Stimulated activated naive CD4-positive, alpha-beta T cell (primary cell): Measurements from ENCODE around the gene GNL3.
"Not testable (repeated sequence)": the region's sequence is repeated elsewhere in the genome, so short reads cannot be mapped to it uniquely, and the experiment has no call there.

Experiments used
- DNase-seq, 6 experiments: peaks; one replicate each; lab custom pipeline; 2025; lab: John Stamatoyannopoulos, UW

GNL3 gene

DNA sequence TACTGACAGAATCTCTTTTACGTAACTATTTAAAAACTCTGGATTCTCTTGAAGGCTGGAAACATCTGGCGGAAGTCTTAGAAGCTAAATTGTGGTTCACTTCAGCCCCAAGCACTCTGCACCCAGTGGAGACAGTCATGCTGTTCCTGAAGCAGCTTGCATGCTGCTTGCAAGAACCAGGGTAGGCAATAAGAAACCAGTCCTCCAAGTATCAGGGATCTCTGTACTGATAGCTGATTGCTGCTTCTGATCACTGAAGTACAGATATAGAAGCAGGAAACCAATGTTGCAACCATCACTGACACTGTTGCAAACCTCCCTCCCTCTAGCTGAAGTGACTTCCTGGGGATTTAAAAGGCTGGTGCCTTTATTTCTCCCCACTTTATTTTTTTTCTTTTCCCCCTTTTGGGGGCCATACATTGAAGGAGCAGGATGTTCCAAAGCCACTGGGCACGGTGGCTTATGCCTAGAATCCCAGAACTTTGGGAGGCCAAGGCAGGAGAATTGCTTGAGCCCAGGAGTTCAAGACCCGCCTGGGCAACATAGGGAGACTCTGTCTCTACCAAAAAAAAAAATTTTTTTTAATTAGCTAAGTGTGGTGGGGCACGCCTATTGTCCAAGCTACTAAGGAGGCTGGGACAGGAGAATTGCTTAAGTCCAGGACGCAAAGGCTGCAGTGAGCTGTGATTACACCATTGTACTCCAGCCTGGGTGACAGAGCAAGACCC is 35.3 kb downstream of the GNL3 start:
- peak in 4 of 6 experiments; percentile 23 to 62 (median 49) for DNase-seq

GRCh38 chr3:52721730-52722008 is 35.8 kb downstream of the GNL3 start:
- DNase-seq: no peak

DNA sequence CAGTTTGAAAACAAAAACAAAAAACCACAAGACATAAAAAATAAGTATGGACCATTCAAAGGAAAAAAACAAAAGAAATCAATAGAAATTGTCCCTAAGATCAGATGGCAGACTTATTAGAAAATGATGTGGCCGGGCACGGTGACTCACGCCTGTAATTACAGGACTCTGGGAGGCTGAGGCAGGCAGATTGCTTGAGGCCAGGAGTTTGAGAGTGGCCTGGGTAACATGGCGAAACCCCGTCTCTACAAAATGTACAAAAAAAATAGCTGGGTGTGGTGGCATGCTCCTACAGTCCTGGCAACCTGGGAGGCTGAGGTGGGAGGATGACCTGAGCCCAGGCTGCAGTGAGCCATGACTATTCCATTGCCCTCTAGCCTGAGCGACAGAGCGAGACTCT is 36.7 kb downstream of the GNL3 start:
- no peak for DNase-seq

DNA sequence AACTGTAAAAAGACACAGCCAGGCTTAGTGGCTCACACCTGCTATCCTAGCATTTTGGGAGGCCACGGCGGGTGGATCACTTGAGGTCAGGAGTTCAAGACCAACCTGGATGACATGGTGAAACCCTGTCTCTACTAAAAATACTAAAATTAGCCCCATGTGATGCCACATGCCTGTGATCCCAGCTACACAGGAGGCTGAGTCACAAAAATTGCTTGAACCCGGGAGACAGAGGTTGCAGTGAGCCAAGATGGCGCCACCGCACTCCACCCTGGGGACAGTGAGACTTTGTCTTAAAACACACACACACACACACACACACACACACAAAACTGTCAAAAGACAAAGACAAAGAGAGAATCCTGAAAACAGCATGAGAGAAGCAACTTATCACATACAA is 38.1 kb downstream of the GNL3 start:
- no peak for DNase-seq

GRCh38 chr3:52724511-52724910 is 38.7 kb downstream of the GNL3 start:
- no peak for DNase-seq

GRCh38 chr3:52728753-52729152 is 42.9 kb downstream of the GNL3 start:
- DNase-seq: not testable (repeated sequence)

DNA sequence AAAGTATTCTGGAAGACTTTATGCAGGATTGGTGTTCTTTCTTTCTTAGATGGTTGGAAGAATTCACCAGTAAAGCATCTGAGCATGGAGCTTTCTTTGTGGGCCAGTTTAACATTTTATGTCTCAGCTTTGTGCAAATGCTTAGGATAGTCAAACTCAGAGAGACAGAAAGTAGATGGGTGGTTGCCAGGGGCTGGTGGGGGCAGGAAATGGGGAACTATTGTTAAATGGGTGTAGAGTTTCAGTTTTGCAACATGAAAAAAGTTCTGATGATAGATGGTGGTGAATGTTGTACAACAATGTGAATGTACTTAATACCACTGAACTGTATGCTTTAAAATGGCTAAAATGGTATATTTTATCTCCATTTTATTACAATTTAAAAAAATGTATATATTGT is 44.8 kb downstream of the GNL3 start:
- DNase-seq: no peak

DNA sequence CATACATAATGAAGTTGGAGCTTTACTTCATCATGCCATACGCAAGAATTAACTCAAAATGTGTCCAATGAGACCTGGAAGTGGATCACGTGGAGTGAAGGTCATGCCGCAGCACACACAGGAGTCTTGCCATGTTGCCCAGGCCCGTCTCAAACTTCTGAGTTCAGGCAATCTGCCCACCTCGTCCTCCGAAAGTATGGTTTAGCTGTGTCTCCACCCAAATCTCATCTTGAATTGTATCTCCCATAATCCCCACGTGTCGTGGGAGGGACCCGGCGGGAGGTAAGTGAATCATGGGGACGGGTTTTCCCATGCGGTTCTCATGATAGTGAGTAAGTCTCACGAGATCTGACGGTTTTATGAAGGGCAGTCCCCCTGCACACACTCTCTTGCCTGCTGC is 45.8 kb downstream of the GNL3 start:
- DNase-seq: no peak

DNA sequence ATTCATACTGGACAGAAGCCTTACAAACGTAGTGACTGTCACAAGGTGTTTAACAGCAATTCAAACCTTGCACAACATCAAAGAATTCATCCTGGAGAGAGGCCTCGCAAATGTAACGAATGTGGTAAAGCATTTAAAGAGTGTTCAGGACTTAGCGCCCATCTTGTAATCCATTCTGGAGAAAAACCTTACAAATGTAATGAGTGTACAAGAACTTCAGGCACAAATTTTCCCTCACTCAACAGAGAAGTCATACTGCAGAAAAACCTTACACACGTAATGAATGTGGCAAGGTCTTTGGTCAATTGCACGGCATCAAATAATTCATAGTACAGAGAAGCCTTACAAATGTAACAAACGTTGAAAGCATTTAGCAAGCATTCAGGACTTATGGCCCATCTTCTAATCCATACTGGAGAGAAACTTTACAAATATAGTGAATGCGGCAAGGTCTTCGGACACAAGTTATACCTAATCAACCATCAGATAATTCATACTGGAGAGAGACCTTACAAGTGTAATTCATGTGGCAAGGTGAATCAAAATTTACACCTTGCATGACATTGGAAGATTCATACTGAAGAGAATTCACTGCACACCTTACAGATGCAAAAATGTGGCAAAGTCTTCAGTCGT is 47.5 kb downstream of the GNL3 start:
- DNase-seq: no peak

- no peak for DNase-seq
Observed at GRCh38 chr3:52739730-52740129, 53.9 kb downstream of the GNL3 start.

- peak in 2 of 6 experiments; percentile 21 to 36 for DNase-seq
Observed at GRCh38 chr3:52742418-52743041, 56.7 kb downstream of the GNL3 start.

GRCh38 chr3:52743152-52743551 is 57.3 kb downstream of the GNL3 start:
- DNase-seq: no peak

GRCh38 chr3:52743721-52744120 is 57.9 kb downstream of the GNL3 start:
- DNase-seq: no peak
